HepG2 (cell line): Measurements from ENCODE around the gene SH3YL1. TPM values are rescaled to one million over a fixed set of nuclear protein-coding genes. Genes with fewer than 3 reads are reported as not detected.

Source experiments
- LBX2 ChIP-seq: sonication (generic); formaldehyde crosslinking; IDR thresholded peaks from 2 replicates; pipeline ENCODE4 v1.5.0; 2020; ENCODE audit warnings: missing genetic modification reagents, mild to moderate bottlenecking, borderline replicate concordance
- MED13 ChIP-seq: sonication (generic); formaldehyde crosslinking; IDR thresholded peaks from 2 replicates; pipeline ENCODE4 v1.5.0; 2020; ENCODE audit warnings: missing genetic modification reagents
- MXD3 ChIP-seq: IDR thresholded peaks from 2 replicates; pipeline ENCODE4 v1.6.1; 2016; ENCODE audit warnings: mild to moderate bottlenecking, missing biosample characterization, missing genetic modification reagents
- NRL ChIP-seq: sonication (generic); formaldehyde crosslinking; IDR thresholded peaks from 2 replicates; pipeline ENCODE4 v1.5.0; 2020; ENCODE audit warnings: missing genetic modification reagents, mild to moderate bottlenecking, moderate library complexity, borderline replicate concordance
- PAX8 ChIP-seq: sonication (generic); formaldehyde crosslinking; IDR thresholded peaks from 2 replicates; pipeline ENCODE4 v1.8.0; 2022; ENCODE audit warnings: mild to moderate bottlenecking, missing genetic modification reagents, borderline replicate concordance
- RERE ChIP-seq: IDR thresholded peaks from 2 replicates; pipeline ENCODE4 v1.6.1; 2016; ENCODE audit warnings: low read depth, missing genetic modification reagents, missing compliant biosample characterization
- SIN3B ChIP-seq: fragments of 150-350 bp; IDR thresholded peaks from 2 replicates; pipeline ENCODE4 v1.6.1; 2014; ENCODE audit warnings: low read length
- TBX3 ChIP-seq: fragments of 450-650 bp; IDR thresholded peaks from 2 replicates; pipeline ENCODE4 v1.6.1; 2017; ENCODE audit warnings: antibody characterized with exemption, mild to moderate bottlenecking, inconsistent platforms, borderline replicate concordance
- TGIF2 ChIP-seq: IDR thresholded peaks from 2 replicates; pipeline ENCODE4 v1.6.1; 2016; ENCODE audit warnings: control low read depth, missing compliant biosample characterization
- YY1 ChIP-seq: IDR thresholded peaks from 2 replicates; pipeline ENCODE4 v1.6.1; 2011; ENCODE audit warnings: low read length, low read depth, moderate library complexity, mild to moderate bottlenecking; ENCODE audit not compliant: insufficient read depth, insufficient replicate concordance
- ZFAT ChIP-seq: sonication (generic); formaldehyde crosslinking; conservative IDR thresholded peaks from 2 replicates; pipeline ENCODE4 v1.8.1; 2023; ENCODE audit warnings: missing genetic modification reagents, inconsistent platforms
- ZNF251 ChIP-seq: sonication (generic); formaldehyde crosslinking; IDR thresholded peaks from 2 replicates; pipeline ENCODE4 v1.9.0; 2021; ENCODE audit warnings: mild to moderate bottlenecking, missing genetic modification reagents
- ZNF317 ChIP-seq: sonication (generic); formaldehyde crosslinking; IDR thresholded peaks from 2 replicates; pipeline ENCODE4 v1.5.0; 2020; ENCODE audit warnings: mild to moderate bottlenecking, missing genetic modification reagents
- ZNF337 ChIP-seq: sonication (generic); formaldehyde crosslinking; IDR thresholded peaks from 2 replicates; pipeline ENCODE4 v1.5.1; 2020; ENCODE audit warnings: missing genetic modification reagents, low read depth, mild to moderate bottlenecking, borderline replicate concordance
- ZNF33B ChIP-seq: sonication (generic); formaldehyde crosslinking; IDR thresholded peaks from 2 replicates; pipeline ENCODE4 v1.5.1; 2020; ENCODE audit warnings: mild to moderate bottlenecking, missing genetic modification reagents
- ZNF362 ChIP-seq: sonication (generic); formaldehyde crosslinking; IDR thresholded peaks from 2 replicates; pipeline ENCODE4 v1.4.0; 2020; ENCODE audit warnings: missing genetic modification reagents, mild to moderate bottlenecking, borderline replicate concordance
- ZNF891 ChIP-seq: sonication (generic); formaldehyde crosslinking; IDR thresholded peaks from 2 replicates; pipeline ENCODE4 v1.5.0; 2020; ENCODE audit warnings: mild to moderate bottlenecking, missing genetic modification reagents
- ZSCAN9 ChIP-seq: IDR thresholded peaks from 2 replicates; pipeline ENCODE4 v1.6.1; 2016; ENCODE audit warnings: borderline replicate concordance
- polyA plus RNA-seq, 8 experiments: library from polyadenylated mRNA; depleted of rRNA in 3 of 8; stranded (reverse) in 7 of 8; unstranded in 1 of 8; fragments of >200 nt; fragmentation: Illumina TruSeq in 4 of 8; extraction: Trizol in 4 of 8; gene quantifications; 2 replicates each; pipeline versions ENCODE4 v1.2.1 to v1.2.3, GENCODE V29; 2011 to 2016; ENCODE audit warnings: low read depth in 4 of 8, missing spikeins in 1 of 8, mixed read lengths in 1 of 8; ENCODE audit not compliant: insufficient read depth in 1 of 8
- total RNA-seq, 5 experiments: library from RNA; depleted of rRNA; stranded (reverse); fragments of >200 nt; fragmentation: Illumina TruSeq; extraction: Trizol; gene quantifications; 2 replicates each; pipeline ENCODE4 v1.2.3, GENCODE V29; 2016; ENCODE audit warnings: low read depth in 1 of 5

The SH3YL1 gene
- total and polyA plus RNA-seq, 2 of the 13 experiments (the other 11 are each of a cell fraction or from before 2014, with no cell fraction given): 13.0 to 48.2 TPM

GRCh38 chr2:264493-265468 is 949 bp upstream of the SH3YL1 start, which contains the start of gene ACP1 (continued):
- TF ChIP-seq MXD3 (CRISPR knock-in tag): peak; percentile 93
- no peak for TF ChIP-seq ZFAT (CRISPR knock-in tag)
- peak; percentile 97 for TF ChIP-seq ZNF891 (CRISPR knock-in tag)
- peak; percentile 34; the same call in 1 of the 2 replicates for TF ChIP-seq ZSCAN9 (CRISPR knock-in tag)
- TF ChIP-seq ZNF251 (CRISPR knock-in tag): no peak
- peak; percentile 72; the same call in 1 of the 2 replicates for TF ChIP-seq TGIF2 (CRISPR knock-in tag)
- 0 out of 2 replicates have a peak, but pooled peaks have one; percentile 28 for TF ChIP-seq PAX8 (CRISPR knock-in tag)
- 0 out of 2 replicates have a peak, but pooled peaks have one; percentile 36 for TF ChIP-seq RERE (CRISPR knock-in tag)
- TF ChIP-seq SIN3B: peak; percentile 60
- TF ChIP-seq ZNF362 (CRISPR knock-in tag): no peak
- 0 out of 2 replicates have a peak, but pooled peaks have one; percentile 25 for TF ChIP-seq TBX3
- peak; percentile 98 for TF ChIP-seq YY1
- TF ChIP-seq LBX2: peak; percentile 88; the same call in 1 of the 2 replicates
- peak; percentile 86 for TF ChIP-seq ZNF317 (CRISPR knock-in tag)
- peak; percentile 90; the same call in 1 of the 2 replicates for TF ChIP-seq NRL (CRISPR knock-in tag)
- peak; percentile 91 for TF ChIP-seq ZNF33B
- no peak for TF ChIP-seq ZNF337 (CRISPR knock-in tag)
- TF ChIP-seq MED13: 0 out of 2 replicates have a peak, but pooled peaks have one; percentile 28
